Suppressor macrophage treated with lipopolysaccharide for 4 hours (primary cell): ENCODE measurements around the gene ZBTB46.
"Not testable (repeated sequence)": the region's sequence is repeated elsewhere in the genome, so short reads cannot be mapped to it uniquely, and the experiment has no call there.

Experiments used
- DNase-seq: peaks from one replicate; pipeline ENCODE4 v3.0.0-alpha.2; 2020

ZBTB46 gene

DNA sequence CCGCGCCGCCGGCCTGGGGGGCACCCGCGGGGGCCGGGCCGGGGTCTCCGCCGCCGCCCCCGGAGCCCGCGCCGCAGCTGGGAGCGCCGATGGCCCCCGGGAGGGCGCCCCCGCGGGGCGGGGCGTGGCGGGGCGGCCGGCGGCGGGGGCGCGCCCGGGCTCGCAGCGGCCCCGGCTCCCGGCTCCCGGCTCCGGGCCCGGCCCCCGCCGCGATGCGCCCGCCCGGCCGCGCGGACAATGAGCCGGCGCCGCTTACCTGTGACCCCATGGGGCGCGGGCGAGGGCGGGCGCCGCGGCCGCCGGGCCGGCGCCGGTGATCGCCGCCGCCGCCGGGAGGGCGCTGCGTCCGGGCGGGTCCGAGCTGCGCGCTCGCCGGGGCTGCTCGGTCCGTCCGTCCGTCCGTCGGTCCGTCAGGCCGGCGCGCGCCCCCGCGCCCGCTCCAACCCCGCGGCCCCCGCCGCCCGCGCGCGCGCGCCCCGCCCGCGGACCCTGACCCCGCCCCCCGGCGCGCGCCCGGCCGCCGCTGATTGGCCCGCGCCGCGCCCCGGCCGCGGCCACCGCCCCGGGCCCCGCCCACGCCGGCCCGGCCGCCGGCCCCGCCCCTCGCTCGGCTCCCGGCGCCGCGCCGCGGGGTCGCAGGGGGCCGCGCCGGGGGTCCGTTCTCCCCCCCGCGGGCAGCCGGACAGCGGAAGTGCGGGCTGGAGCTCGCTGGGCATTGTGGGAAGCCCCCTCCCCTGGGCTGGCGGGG, at the start of gene ZBTB46:
TSS of gene ZBTB46 (minus strand) at position 424 of the 748 bp plus-strand sequence. CDS start 40,507 bp downstream, outside the sequence.
- DNase-seq, result peak; percentile 79

DNA sequence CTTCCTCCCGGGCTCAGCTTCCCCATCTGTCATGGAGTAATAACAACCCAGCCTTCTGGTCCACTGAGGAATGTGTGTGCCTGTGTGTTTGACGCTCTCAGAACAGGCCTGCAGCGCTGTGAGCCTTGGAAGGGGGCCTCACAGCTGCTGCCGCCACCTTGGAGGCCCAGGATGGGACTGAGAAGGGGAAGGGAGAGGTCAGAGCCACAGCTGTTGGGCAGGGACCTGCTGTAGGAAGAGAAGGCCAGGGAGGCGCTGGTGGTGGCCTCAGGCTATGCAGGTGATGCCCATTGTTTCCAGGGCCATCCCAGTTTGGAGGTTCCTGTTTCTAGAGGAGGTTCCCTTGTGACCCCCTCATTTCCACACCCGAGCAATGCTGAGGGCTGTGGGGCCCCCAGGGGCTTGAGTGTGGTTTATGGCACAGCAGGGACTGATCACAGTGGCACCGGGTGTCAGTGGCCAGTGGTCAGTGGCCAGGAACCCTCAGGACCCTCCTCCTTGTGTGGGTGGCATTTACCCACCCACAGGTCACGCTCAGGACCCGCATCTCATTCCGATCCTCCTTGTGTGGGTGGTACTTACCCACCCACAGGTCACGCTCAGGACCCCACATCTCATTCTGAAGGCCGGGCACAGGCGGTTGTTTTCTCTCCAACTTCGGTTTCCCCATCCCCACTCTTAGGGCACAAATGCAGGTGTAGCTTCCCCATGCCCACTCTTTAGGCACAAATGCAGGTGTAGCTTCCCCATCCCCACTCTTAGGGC, 48.0 kb upstream of the ZBTB46 start:
- no peak for DNase-seq

DNA sequence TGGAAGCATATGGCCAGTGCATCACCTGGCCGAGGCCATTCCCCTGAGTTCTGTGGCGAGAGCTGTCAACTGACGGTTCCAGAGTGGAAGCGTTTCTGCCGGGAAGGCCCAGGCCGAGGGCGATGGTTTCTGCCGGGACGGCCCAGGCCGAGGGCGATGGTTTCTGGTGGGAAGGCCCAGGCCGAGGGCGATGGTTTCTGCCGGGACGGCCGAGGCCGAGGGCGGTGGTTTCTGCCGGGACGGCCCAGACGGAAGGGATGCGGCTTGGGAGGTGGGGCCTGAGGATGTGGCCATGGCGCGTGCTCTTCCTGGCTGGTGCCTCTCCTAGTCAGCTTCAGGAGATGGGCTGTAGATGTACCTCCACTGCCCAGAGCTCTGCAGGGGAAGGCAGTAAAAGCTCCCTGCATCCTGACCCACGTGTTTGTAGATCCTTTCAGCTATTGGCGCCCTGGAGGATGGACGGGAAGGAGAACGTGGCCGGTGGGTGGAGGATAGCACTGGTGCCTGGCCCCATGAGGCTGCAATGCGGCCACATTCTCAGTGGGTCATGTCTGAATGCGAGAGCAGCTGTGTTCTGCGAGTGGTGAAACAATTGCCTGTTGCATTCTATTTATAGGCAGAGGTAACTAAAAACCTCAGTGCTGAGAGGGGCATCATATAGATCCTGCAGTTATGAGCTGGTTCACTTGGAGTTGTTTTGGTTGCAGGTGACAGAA, 46.8 kb upstream of the ZBTB46 start:
- no peak for DNase-seq

DNA sequence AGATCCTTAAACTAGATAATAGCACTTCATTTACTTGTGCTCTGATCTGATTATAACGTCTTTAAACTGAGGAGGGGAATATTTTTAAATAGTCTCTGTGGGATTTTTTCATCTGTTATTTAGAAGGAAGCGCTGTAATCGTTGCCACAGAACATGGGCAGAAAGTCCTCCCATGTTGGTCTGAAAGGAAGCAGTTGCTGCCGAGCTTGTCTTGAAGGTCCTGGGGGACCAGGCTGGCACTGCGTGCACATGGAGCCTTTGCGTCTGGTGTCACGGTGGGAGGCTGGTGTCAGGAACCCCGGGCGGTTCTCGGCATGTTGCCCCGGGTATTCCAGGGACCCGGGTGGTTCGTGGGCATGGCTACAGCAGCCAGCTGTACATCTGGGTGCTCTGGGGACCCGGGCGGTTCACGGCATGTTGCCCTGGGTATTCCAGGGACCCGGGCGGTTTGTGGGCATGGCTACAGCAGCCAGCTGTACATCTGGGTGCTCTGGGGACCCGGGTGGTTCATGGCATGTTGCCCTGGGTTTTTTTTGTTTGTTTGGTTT, 45.5 kb upstream of the ZBTB46 start:
- DNase-seq, result no peak

DNA sequence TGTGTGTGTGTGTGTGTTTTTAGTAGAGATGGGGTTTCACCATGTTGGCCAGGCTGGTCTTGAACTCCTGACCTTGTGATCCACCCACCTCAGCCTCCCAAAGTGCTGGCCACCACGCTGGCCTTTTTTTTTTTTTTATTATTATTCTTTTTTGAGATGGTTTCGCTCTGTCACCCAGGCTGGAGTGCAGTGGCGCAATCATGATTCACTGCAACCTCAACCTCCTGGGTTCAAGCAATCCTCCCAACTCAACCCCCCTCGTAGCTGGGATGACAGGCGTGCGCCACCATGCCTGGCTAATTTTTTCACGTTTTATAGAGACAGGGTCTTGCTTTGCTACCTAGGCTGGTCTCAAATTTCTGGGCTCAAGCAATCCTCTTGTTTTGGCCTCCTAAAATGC, 43.2 kb upstream of the ZBTB46 start:
- DNase-seq, result peak; percentile 82

DNA sequence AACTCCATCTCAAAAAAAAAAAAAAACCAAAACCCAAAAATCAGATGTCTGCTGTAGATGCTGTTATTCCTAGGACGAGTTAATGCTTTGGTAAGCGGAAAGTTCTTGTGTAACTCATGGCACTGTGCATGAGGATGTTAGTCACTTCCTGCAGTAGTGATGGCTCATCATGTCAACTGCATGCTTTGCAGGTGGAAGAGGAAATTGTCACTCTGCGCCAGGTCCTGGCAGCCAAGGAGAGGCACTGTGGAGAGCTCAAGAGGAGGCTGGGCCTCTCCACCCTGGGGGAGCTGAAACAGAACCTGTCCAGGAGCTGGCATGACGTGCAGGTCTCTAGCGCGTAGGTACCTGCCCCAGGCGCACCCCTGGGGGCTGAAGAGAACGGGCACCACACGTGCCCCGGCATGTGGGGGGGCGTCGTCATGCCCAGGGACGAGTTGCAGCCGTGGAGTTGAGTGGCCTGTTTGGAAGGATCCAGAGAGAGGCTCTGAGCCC, 42.5 kb upstream of the ZBTB46 start:
- peak; percentile 94 for DNase-seq

- no peak for DNase-seq
These were observed 37.2 kb upstream of the ZBTB46 start for GRCh38 chr20:63868264-63868663.

- not testable (repeated sequence) for DNase-seq
These were observed 36.0 kb upstream of the ZBTB46 start for GRCh38 chr20:63867042-63867441.

DNA sequence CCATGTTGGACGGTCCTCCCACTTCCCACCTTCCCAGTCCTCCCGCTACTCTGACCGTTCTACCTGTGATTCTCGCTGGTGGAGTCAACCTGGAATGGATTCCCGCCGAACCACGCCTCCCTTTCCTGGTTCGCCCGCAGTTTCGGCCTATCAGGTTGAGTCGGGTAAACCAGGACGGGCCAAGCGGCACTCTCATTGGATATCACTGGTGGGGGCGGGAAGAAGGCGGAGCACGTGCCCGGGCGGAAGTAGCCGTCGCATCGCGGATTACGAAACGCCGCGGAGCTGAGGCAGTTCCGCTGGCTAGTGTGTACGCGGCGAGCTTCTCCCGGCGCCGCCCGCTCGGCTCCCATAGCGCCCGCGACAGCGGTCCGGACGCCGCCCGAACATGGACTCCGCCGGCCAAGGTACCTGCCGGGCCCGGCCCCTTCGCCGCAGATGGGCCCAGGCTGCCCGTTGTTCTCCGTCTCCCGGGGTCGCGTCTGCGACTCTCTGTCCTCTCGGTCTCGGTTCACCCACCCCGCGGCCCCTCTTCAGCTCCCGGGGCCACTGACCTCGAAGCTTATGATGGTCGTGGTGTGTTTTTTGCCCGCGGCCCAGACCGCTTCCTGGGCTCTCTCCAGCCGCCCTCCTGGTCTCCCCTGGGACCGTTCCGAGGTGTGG, 34.0 kb upstream of the ZBTB46 start, which contains the start of gene TPD52L2:
TSS of gene TPD52L2 (plus strand) at position 293 of the 663 bp plus-strand sequence. CDS start at position 389, 96 bp downstream.
- peak; percentile 99 for DNase-seq

GRCh38 chr20:63864545-63864977, 33.5 kb upstream of the ZBTB46 start:
- no peak for DNase-seq

GRCh38 chr20:63863798-63864544, 32.9 kb upstream of the ZBTB46 start:
- DNase-seq, result peak; percentile 97

- DNase-seq, result no peak
These were observed 32.1 kb upstream of the ZBTB46 start for GRCh38 chr20:63863021-63863797.

DNA sequence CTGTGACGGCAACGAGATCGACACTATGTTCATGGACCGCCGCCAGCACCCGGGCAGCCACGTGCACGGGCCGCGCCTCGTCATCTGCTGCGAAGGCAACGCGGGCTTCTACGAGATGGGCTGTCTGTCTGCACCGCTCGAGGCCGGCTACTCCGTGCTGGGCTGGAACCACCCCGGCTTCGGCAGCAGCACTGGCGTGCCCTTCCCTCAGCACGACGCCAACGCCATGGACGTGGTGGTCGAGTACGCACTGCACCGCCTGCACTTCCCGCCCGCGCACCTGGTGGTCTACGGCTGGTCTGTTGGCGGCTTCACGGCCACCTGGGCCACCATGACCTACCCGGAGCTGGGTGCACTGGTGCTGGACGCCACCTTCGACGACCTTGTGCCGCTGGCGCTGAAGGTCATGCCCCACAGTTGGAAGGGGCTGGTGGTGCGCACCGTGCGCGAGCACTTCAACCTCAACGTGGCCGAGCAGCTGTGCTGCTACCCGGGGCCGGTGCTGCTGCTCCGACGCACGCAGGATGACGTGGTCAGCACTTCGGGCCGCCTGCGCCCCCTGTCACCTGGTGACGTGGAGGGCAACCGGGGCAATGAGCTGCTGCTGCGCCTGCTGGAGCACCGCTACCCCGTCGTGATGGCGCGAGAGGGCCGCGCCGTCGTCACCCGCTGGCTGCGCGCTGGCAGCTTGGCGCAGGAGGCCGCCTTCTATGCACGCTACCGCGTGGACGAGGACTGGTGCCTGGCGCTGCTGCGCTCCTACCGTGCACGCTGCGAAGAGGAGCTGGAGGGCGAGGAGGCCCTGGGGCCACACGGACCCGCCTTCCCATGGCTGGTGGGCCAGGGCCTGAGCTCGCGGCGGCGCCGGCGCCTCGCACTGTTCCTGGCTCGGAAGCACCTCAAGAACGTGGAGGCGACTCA, 31.2 kb upstream of the ZBTB46 start:
- DNase-seq, result no peak

DNA sequence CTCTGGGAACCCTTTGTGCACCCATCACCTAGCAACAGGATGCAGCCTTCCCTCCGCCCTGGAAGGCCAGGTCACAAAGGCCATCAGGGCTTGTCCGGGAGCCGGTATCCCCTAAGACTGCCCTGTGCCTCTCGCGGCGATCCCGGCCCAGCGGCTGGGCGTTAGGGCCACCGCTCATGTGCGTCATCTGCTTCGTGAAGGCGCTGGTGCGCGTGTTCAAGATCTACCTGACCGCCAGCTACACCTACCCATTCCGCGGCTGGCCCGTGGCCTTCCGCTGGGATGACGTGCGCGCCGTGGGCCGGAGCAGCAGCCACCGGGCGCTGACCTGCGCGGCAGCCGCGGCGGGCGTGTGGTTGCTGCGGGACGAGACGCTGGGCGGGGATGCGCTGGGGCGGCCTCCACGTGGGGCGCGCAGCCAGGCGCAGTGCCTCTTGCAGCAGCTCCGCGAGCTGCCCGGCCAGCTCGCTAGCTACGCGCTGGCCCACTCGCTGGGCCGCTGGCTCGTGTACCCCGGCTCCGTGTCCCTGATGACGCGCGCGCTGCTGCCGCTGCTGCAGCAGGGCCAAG, 30.4 kb upstream of the ZBTB46 start, which contains the start of gene ABHD16B:
TSS of gene ABHD16B (plus strand) at position 134 of the 570 bp plus-strand sequence. CDS start at position 177, 43 bp downstream.
- DNase-seq, result no peak

DNA sequence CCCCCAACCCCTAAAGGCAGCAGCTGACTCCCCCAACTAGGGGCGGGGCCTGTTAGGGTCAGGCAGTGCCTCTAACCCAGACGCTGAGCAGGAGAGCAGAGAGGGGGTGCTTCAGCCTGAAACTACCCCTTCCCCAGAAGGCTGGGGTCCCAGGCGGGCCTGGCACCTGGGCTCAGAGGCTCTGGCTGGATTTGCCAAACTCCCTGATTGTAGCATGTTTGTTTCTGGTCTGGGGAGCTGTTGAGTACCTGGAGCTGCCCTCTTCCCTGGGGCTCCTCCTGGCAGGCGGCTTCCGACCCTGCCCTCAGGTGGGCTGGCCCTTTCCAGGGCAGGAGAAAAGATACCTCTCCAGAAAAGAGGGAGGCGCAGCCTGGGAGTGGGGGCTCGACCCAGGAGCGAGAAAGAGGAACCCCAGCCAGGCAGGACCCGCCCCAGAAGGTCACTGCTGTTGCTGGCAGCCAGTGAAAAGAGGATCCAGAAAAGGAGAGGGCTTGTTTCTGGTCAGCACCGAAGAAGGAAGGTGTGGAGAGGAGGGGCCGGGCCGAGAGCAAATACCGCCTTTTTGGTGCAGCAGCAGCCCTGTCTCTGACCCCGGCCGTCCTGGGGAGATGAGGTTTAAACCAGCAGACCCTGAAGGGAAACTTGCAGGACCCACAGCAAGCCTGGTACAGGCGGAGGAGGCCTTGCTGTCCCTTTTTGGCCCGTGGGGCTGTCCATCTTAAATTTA, 29.4 kb upstream of the ZBTB46 start:
- DNase-seq, result peak; percentile 55

DNA sequence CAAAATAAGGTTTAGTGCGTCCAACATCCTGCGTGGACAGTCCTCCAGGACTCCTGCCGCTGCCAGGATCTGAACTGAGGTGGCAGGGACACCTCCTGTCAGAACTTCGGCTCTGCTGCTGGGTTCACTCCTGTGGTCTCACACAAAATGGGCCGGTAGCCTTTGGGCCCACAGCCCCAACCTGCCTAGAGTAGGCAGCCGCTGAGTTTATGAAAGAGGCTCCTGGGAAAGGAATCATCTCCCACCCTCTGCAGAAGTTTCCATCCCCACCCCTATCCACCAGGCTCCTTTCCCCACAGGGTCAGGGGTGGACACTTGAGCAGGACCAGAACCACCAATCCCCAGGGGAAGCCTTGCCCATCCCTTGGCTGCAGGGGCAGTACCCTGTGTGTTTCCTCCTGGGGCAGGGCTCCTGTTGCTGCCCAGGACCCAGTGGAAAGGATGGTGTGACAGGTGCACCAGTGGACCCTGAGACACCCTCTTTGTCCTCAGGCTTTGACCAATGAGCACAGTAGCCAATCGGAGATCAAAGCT, 28.2 kb upstream of the ZBTB46 start:
- DNase-seq, result no peak

GRCh38 chr20:63858393-63859165, 27.5 kb upstream of the ZBTB46 start:
- DNase-seq, result no peak
